SU-DHL-6 (cell line): ENCODE data around the gene NAP1L1.

Experiments used
- H2AFZ ChIP-seq: fragments of 200-600 bp; sonication (generic); 2 replicates; pipeline ENCODE4 v1.6.1; 2014; ENCODE audit warnings: low read depth, mild to moderate bottlenecking, moderate library complexity, mixed read lengths, antibody characterized with exemption, low read length; ENCODE audit not compliant: severe bottlenecking
- H3F3A ChIP-seq: fragments of 200-600 bp; shearing (Covaris generic); 2 replicates; pipeline ENCODE4 v1.6.0; 2016; ENCODE audit warnings: antibody characterized with exemption, mild to moderate bottlenecking; ENCODE audit not compliant: insufficient read depth
- H3K27ac ChIP-seq: fragments of 200-600 bp; sonication (generic); 2 replicates; pipeline ENCODE4 v1.5.1; 2016; ENCODE audit warnings: low read depth, mild to moderate bottlenecking, low read length, moderate library complexity, mixed read lengths
- H3K27me3 ChIP-seq: fragments of 200-600 bp; sonication (generic), shearing (Covaris generic); 2 replicates; pipeline ENCODE4 v1.6.0; 2014; ENCODE audit warnings: mild to moderate bottlenecking, low read length
- H3K36me3 ChIP-seq: fragments of 200-600 bp; sonication (generic); 2 replicates; pipeline ENCODE4 v1.6.1; 2014; ENCODE audit warnings: mild to moderate bottlenecking, low read length, mixed read lengths
- H3K4me2 ChIP-seq: fragments of 300-600, 200-600 bp; shearing (Covaris generic), sonication (generic); 2 replicates; pipeline ENCODE4 v1.6.0; 2014; ENCODE audit warnings: low read length, low read depth, mild to moderate bottlenecking; ENCODE audit not compliant: poor library complexity, severe bottlenecking
- H3K4me3 ChIP-seq: fragments of 200-600 bp; sonication (generic); 2 replicates; pipeline ENCODE4 v1.5.1; 2014; ENCODE audit warnings: antibody characterized with exemption, low read length, mild to moderate bottlenecking, mixed read lengths; ENCODE audit not compliant: insufficient read depth, poor library complexity, severe bottlenecking
- H3K79me2 ChIP-seq: fragments of 200-600 bp; sonication (generic); 2 replicates; pipeline ENCODE4 v1.6.1; 2014; ENCODE audit warnings: mild to moderate bottlenecking, low read length, moderate library complexity; ENCODE audit not compliant: insufficient read depth
- H3K9ac ChIP-seq: fragments of 200-600 bp; sonication (generic); 2 replicates; pipeline ENCODE4 v1.7.0; 2014; ENCODE audit warnings: mild to moderate bottlenecking, low read length
- H3K9me2 ChIP-seq: fragments of 200-600 bp; sonication (generic); replicated peaks from 2 replicates; pipeline ENCODE4 v1.6.1; 2014; ENCODE audit warnings: low read length; ENCODE audit not compliant: insufficient read depth
- H3K9me3 ChIP-seq: fragments of 200-600 bp; sonication (generic); 2 replicates; pipeline ENCODE4 v1.6.1; 2014; ENCODE audit warnings: low read length, mixed read lengths; ENCODE audit not compliant: insufficient read depth
- H4K20me1 ChIP-seq: fragments of 200-600 bp; sonication (generic); 2 replicates; pipeline ENCODE4 v1.6.1; 2014; ENCODE audit warnings: low read depth, mild to moderate bottlenecking, antibody characterized with exemption, low read length, moderate library complexity, mixed read lengths
- CTCF ChIP-seq: fragments of 200-600 bp; sonication (generic); IDR thresholded peaks from one replicate; pipeline ENCODE4 v1.5.1; 2017; ENCODE audit warnings: antibody characterized with exemption, mild to moderate bottlenecking, low read length, moderate library complexity; ENCODE audit not compliant: insufficient read depth, poor library complexity, severe bottlenecking
- EZH2phosphoT487 ChIP-seq: fragments of 200-600 bp; sonication (generic), shearing (Covaris generic); conservative IDR thresholded peaks from 2 replicates; pipeline ENCODE4 v1.6.1; 2018; ENCODE audit warnings: mild to moderate bottlenecking, antibody characterized with exemption, low read length, moderate library complexity, mixed read lengths

NAP1L1 gene

DNA sequence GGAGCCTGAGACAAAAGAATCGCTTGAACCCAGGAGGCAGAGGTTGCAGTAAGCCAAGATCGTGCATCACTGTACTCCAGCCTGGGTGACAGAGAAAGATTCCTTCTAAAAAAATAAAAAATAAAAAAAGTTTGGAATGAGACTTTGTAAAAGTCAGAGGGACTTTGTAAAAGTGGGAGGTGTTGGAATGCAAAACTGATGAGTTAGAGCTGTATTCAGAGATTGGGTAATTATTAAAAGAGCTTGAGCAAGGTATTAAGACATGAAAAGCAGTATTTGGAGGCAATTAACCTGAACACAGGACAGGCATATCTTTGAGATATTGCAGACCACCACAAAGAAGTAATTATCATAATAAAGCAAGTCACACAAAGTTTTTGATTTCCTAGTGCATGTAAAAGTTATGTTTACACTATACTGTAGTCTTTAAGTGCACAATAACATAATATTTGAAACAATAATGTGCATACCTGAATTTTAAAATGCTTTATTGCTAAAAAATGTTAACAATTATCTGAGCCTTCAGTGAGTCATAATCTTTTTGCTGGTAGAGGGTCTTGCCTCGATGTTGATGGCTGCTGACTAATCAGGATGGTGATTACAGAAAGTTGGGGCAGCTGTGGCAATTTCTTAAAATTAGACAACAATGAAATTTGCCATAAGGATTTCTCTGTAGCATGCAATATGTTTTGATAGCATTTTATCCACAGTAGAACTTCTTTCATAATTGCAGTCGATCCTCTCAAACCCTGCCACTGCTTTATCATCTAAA lies 86.0 kb downstream of the NAP1L1 start:
- TF ChIP-seq EZH2phosphoT487 (no peak), CTCF (no peak)
- no peak overlapping the region for H3K9ac ChIP-seq
- H3K4me3 ChIP-seq, result no peak overlapping the region
- H3K36me3 ChIP-seq, result no peaks in the 10 kb centered on the region
- H2AFZ ChIP-seq, result no peak overlapping the region
- H3K27ac ChIP-seq, result no peak overlapping the region
- H3K9me3 ChIP-seq, result no peaks in the 10 kb centered on the region
- H3F3A ChIP-seq, result no peaks in the 10 kb centered on the region
- H3K4me2 ChIP-seq, result no peak overlapping the region
- H4K20me1 ChIP-seq, result no peaks in the 10 kb centered on the region
- no peaks in the 10 kb centered on the region for H3K79me2 ChIP-seq
- no peaks in the 10 kb centered on the region for H3K27me3 ChIP-seq
- H3K9me2 ChIP-seq, result no peaks in the 10 kb centered on the region

GRCh38 chr12:75997658-75998057 lies 86.8 kb downstream of the NAP1L1 start:
- Histone ChIP-seq H3K9ac (no peak overlapping the region), H3K79me2 (no peaks in the 10 kb centered on the region), H3K36me3 (no peaks in the 10 kb centered on the region), H3K27me3 (no peaks in the 10 kb centered on the region), H3K9me2 (no peaks in the 10 kb centered on the region), H2AFZ (no peak overlapping the region), H3K4me2 (no peak overlapping the region), H3K9me3 (no peaks in the 10 kb centered on the region), H3F3A (no peaks in the 10 kb centered on the region), H4K20me1 (no peaks in the 10 kb centered on the region), H3K27ac (no peak overlapping the region), H3K4me3 (no peak overlapping the region)
- TF ChIP-seq CTCF (no peak), EZH2phosphoT487 (no peak)

DNA sequence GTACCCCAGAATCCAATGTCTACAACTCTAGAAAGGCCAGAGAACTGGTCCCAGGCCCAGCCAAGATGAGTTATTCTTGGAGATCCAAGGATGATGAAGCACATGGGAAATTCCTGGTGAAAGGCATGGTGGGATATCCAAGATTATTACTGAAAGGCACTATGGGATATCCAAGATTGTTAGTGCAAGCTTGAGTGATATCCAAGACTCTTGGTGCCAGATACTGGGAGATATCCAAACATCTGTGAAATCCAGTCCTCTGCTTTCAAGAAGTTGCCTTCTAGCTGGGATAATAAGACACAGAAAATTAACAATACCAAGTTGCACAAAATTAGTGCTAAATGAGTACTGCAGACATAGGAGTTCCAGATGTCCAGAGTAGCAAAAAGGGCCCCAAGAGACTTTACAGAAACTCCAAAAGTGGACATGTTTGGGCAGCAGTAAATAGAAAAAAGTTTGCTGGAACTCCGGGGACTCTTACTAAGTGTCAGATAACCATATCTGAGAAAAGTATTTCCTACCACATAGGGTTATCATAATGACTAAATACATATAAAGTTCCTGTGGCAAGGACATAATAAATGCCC lies 87.5 kb downstream of the NAP1L1 start:
- Histone ChIP-seq H3K9ac (no peak overlapping the region), H3K4me3 (no peak overlapping the region), H3K36me3 (no peaks in the 10 kb centered on the region), H3K9me3 (no peaks in the 10 kb centered on the region), H3K4me2 (no peak overlapping the region), H3K79me2 (no peaks in the 10 kb centered on the region), H4K20me1 (no peaks in the 10 kb centered on the region), H2AFZ (no peak overlapping the region), H3F3A (no peaks in the 10 kb centered on the region), H3K27ac (no peak overlapping the region), H3K27me3 (no peaks in the 10 kb centered on the region), H3K9me2 (no peaks in the 10 kb centered on the region)
- TF ChIP-seq EZH2phosphoT487, result no peak
- no peak for TF ChIP-seq CTCF
